Kidney (tissue), 14 donors: ENCODE data around the gene AMBN. TPM values are rescaled to one million over a fixed set of nuclear protein-coding genes. Genes with fewer than 3 reads are reported as not detected.

Source experiments
- DNase-seq, 5 donors: peaks; one replicate each; pipeline ENCODE4 v3.0.0-alpha.2; 2013 to 2020
- FAIRE-seq: peaks from 2 replicates; lab custom pipeline; 2012; peaks lifted over from hg19 to GRCh38; lab: Jason Lieb, UNC
- H3K27ac ChIP-seq, 2 donors: one replicate each; pipeline ENCODE4 v1.7.0; 2013; ENCODE audit warnings: low read depth in 2 of 2, low read length in 2 of 2, inconsistent platforms in 1 of 2
- H3K27me3 ChIP-seq: one replicate; pipeline ENCODE4 v1.7.1; 2013; ENCODE audit warnings: low read length, inconsistent platforms; ENCODE audit not compliant: control insufficient read depth, insufficient read depth
- H3K36me3 ChIP-seq, 3 donors: one replicate each; pipeline versions ENCODE4 v1.7.0 to v1.7.1; 2013; ENCODE audit warnings: low read length in 3 of 3, control low read depth in 1 of 3, inconsistent platforms in 1 of 3; ENCODE audit not compliant: insufficient read depth in 3 of 3, control insufficient read depth in 2 of 3
- H3K4me1 ChIP-seq, 3 donors: one replicate each; pipeline versions ENCODE4 v1.7.0 to v1.7.1; 2013; ENCODE audit warnings: low read length in 3 of 3, inconsistent platforms in 1 of 3, low read depth in 1 of 3; ENCODE audit not compliant: control insufficient read depth in 2 of 3, insufficient read depth in 2 of 3
- H3K4me3 ChIP-seq, 3 donors: one replicate each; pipeline versions ENCODE4 v1.7.0 to v1.8.1; 2013; ENCODE audit warnings: low read length in 3 of 3, control low read depth in 1 of 3, inconsistent platforms in 1 of 3
- H3K9ac ChIP-seq, 3 donors: one replicate each; pipeline versions ENCODE4 v1.7.0 to v1.7.1; 2013; ENCODE audit warnings: low read length in 3 of 3, control low read depth in 1 of 3, inconsistent platforms in 1 of 3
- H3K9me3 ChIP-seq, 3 donors: one replicate each; pipeline versions ENCODE4 v1.7.0 to v1.7.1; 2013; ENCODE audit warnings: low read length in 3 of 3, control low read depth in 1 of 3, inconsistent platforms in 1 of 3; ENCODE audit not compliant: control insufficient read depth in 2 of 3, insufficient read depth in 1 of 3
- intact Hi-C: fragments of 100-400 bp; cut with DNase I; formaldehyde crosslinking; loops from one replicate; pipeline ENCODE4 v1.11.1; 2022
- polyA plus RNA-seq: library from polyadenylated mRNA; stranded (reverse); fragments of 350-450 nt; fragmentation: Illumina TruSeq; extraction: RNeasy Lipid Tissue Mini Kit (QIAGEN cat#74804); gene quantifications from one replicate; pipeline ENCODE4 v1.2.3, GENCODE V29; 2014; ENCODE audit warnings: low read depth, low replicate concordance; ENCODE audit not compliant: insufficient read depth
- total RNA-seq: library from RNA; stranded (reverse); fragmentation: NEBNext Ultra II Directional; extraction: Animal tissue kit (Norgen Biotek cat#: 25700); gene quantifications from one replicate; pipeline ENCODE4 v1.2.1, GENCODE V29; 2021
- TF ChIP-seq, protein P1 (sequence below): IDR thresholded peaks from 3 replicates; pipeline ENCODE4 v1.5.1; 2012; ENCODE audit warnings: mild to moderate bottlenecking, moderate library complexity, borderline replicate concordance; ENCODE audit not compliant: insufficient read depth; ENCODE audit errors: extremely low read depth
- donor health status: control.
- donor health status: control.
- donor health status: control.
- donor health status: control.
- donor health status: control.
- donor health status: DM: yes; HTN: yes; CAD: no.
- donor health status: Normal renal cell carcinoma (clear cell type).

The AMBN gene
- total and polyA plus RNA-seq, 2 donors from 2014 or later: not detected

DNA sequence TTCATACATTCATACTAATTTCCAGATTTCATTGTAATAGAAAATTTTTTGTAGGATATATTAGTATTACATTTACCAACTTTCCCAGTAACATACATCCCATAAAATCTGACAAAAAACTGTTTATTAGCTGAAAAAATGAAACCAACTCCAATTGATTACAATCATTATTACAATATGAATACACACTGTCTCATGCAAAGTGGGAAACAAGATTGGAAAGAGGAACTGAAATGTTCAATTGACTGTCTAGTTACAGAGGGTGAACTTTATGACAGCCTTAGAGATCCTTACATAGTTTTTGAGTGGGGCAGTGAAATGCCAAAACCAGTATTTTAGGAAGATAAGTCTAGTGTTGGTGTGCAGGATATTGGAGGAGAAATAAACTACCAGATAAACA is 2.3 kb upstream of the AMBN start:
- intact Hi-C loops: no loop called here
- no peak overlapping the region for H3K4me3 ChIP-seq
- FAIRE-seq (no peak), DNase-seq (no peak)
- H3K4me1 ChIP-seq: no peaks in the 10 kb centered on the region
- H3K9ac ChIP-seq: no peak overlapping the region
- H3K36me3 ChIP-seq: no peaks in the 10 kb centered on the region
- TF ChIP-seq, protein P1, sequence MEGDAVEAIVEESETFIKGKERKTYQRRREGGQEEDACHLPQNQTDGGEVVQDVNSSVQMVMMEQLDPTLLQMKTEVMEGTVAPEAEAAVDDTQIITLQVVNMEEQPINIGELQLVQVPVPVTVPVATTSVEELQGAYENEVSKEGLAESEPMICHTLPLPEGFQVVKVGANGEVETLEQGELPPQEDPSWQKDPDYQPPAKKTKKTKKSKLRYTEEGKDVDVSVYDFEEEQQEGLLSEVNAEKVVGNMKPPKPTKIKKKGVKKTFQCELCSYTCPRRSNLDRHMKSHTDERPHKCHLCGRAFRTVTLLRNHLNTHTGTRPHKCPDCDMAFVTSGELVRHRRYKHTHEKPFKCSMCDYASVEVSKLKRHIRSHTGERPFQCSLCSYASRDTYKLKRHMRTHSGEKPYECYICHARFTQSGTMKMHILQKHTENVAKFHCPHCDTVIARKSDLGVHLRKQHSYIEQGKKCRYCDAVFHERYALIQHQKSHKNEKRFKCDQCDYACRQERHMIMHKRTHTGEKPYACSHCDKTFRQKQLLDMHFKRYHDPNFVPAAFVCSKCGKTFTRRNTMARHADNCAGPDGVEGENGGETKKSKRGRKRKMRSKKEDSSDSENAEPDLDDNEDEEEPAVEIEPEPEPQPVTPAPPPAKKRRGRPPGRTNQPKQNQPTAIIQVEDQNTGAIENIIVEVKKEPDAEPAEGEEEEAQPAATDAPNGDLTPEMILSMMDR: no peak
- no peaks in the 10 kb centered on the region for H3K9me3 ChIP-seq
- no peak overlapping the region for H3K27ac ChIP-seq
- H3K27me3 ChIP-seq: no peaks in the 10 kb centered on the region

GRCh38 chr4:70594196-70594595 is 2.1 kb downstream of the AMBN start:
- Histone ChIP-seq H3K27ac (no peak overlapping the region), H3K4me1 (no peaks in the 10 kb centered on the region), H3K9ac (no peak overlapping the region), H3K4me3 (no peak overlapping the region), H3K9me3 (no peaks in the 10 kb centered on the region), H3K36me3 (no peaks in the 10 kb centered on the region), H3K27me3 (no peaks in the 10 kb centered on the region)
- DNase-seq (no peak), FAIRE-seq (no peak)
- TF ChIP-seq, protein P1: no peak
- intact Hi-C loops: no loop called here

DNA sequence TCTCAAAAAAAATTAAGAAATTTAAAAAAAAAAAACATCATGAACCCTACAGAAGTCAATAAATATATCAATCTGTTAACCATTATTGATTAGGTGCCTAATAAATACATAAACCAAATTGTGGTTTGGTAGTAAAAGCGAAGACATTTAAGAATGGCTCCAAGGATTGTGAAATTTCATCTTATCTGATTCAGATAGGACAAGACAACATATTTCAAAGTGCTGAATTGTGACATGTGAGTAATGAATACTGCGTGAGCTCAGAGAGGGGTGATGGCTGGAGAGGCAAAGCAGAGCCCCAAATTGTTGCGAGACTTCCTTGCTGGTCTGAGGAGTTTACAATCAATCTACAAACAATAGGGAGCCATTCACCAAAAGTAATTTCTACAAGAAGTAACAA is 8.2 kb downstream of the AMBN start:
- no peaks in the 10 kb centered on the region for H3K36me3 ChIP-seq
- FAIRE-seq (no peak), DNase-seq (no peak)
- H3K9ac ChIP-seq: no peak overlapping the region
- no peaks in the 10 kb centered on the region for H3K4me1 ChIP-seq
- H3K4me3 ChIP-seq: no peak overlapping the region
- H3K9me3 ChIP-seq: no peaks in the 10 kb centered on the region
- H3K27me3 ChIP-seq: no peaks in the 10 kb centered on the region
- intact Hi-C loops: no loop called here
- no peak overlapping the region for H3K27ac ChIP-seq
- TF ChIP-seq, protein P1: no peak

DNA sequence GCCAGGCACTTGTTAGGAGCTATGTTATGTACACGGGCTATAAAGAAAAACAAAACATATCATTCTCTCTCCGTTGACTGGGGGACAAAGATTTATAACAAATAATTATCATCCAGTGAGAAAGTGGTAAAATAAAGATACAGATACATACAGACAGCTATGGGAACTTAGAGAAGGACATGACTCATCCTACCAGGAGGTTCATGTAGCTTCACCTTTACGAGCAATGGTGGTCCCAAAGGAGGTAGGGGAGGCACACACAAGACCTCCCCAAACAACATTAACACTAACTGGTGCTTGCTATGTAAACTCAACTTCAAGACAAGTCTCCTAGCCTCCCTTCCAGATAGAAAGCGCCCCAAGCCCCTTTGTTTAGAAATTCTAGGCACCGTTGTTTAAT is 8.9 kb downstream of the AMBN start:
- no peak overlapping the region for H3K4me3 ChIP-seq
- FAIRE-seq (no peak), DNase-seq (no peak)
- TF ChIP-seq, protein P1: no peak
- no peak overlapping the region for H3K27ac ChIP-seq
- H3K27me3 ChIP-seq: no peaks in the 10 kb centered on the region
- no peak overlapping the region for H3K9ac ChIP-seq
- no peaks in the 10 kb centered on the region for H3K4me1 ChIP-seq
- no peaks in the 10 kb centered on the region for H3K36me3 ChIP-seq
- no peaks in the 10 kb centered on the region for H3K9me3 ChIP-seq
- intact Hi-C loops: no loop called here
